K562 (cell line): Measurements from ENCODE around the gene TEX50. TPM values are rescaled to one million over a fixed set of nuclear protein-coding genes. Genes with fewer than 3 reads are reported as not detected.

Experiments used
- DEAF1 ChIP-seq: fragments of 450-650 bp; formaldehyde crosslinking; IDR thresholded peaks from 2 replicates; pipeline ENCODE4 v1.4.0; 2020; ENCODE audit warnings: mild to moderate bottlenecking, moderate library complexity
- KDM2B ChIP-seq: fragments of 250-450 bp; sonication (Bioruptor Pico); IDR thresholded peaks from 2 replicates; pipeline ENCODE4 v1.8.0; 2021; ENCODE audit warnings: mild to moderate bottlenecking, moderate library complexity
- KLF6 ChIP-seq: fragments of 250-450 bp; sonication (Bioruptor Pico); IDR thresholded peaks from 2 replicates; pipeline ENCODE4 v1.4.0; 2020; ENCODE audit warnings: mild to moderate bottlenecking, moderate library complexity, borderline replicate concordance
- L3MBTL2 ChIP-seq: fragments of 450-650 bp; IDR thresholded peaks from 2 replicates; pipeline ENCODE4 v1.6.1; 2016; ENCODE audit warnings: mild to moderate bottlenecking, moderate library complexity
- ZNF407 ChIP-seq: fragments of 450-650 bp; IDR thresholded peaks from 2 replicates; pipeline ENCODE4 v1.6.1; 2016; ENCODE audit warnings: low read depth
- ZNF551 ChIP-seq: fragments of 250-450 bp; sonication (Bioruptor Pico); IDR thresholded peaks from 2 replicates; pipeline ENCODE4 v1.5.0; 2021; ENCODE audit warnings: mild to moderate bottlenecking, moderate library complexity
- ZNF639 ChIP-seq, 2 experiments: fragments of 200-800 bp in 1 of 2; sonication (Bioruptor generic) in 1 of 2; sonication (generic) in 1 of 2; formaldehyde crosslinking in 1 of 2; IDR thresholded peaks in 1 of 2; conservative IDR thresholded peaks in 1 of 2; 2 replicates each; pipeline versions ENCODE4 v1.5.0 to v1.6.1; 2016 to 2020; ENCODE audit warnings: missing compliant biosample characterization in 1 of 2, missing genetic modification characterization in 1 of 2, missing genetic modification reagents in 1 of 2
- polyA plus RNA-seq, 8 experiments: library from polyadenylated mRNA; depleted of rRNA in 4 of 8; stranded (reverse) in 5 of 8; unstranded in 3 of 8; fragments of >200 nt; fragmentation: Nextera tagmentation in 2 of 8; fragmentation: Illumina TruSeq in 1 of 8; extraction: Ambion mirVana in 2 of 8; extraction: Trizol in 1 of 8; gene quantifications; 2 replicates each; pipeline versions ENCODE4 v1.2.1 to v1.2.3, GENCODE V29; 2011 to 2014; ENCODE audit warnings: inconsistent platforms in 1 of 8, missing spikeins in 1 of 8
- total RNA-seq, 7 experiments: library from RNA; depleted of rRNA in 6 of 7; stranded (reverse); fragments of >200 nt in 6 of 7; fragmentation: Illumina TruSeq in 2 of 7; extraction: Trizol in 2 of 7; gene quantifications; 2 replicates each; pipeline versions ENCODE4 v1.2.1 to v1.2.3, GENCODE V29; 2011 to 2021; ENCODE audit warnings: low replicate concordance in 1 of 7

The TEX50 gene
- total and polyA plus RNA-seq, 9 of the 15 experiments (the other 6 are each of a cell fraction or from before 2014, with no cell fraction given): not detected

- TF ChIP-seq ZNF407 (no peak), DEAF1 (CRISPR knock-in tag) (no peak), L3MBTL2 (peak; percentile 82), ZNF551 (CRISPR knock-in tag) (no peak), KDM2B (CRISPR knock-in tag) (no peak), ZNF639 (CRISPR knock-in tag; conservative IDR thresholded peaks at IDR 0.05 in 1 of 2, IDR thresholded peaks at IDR 0.05 in 1 of 2) (peak in 1 of 2 experiments; percentile 60; a peak in 1 of 4 replicates), KLF6 (CRISPR knock-in tag) (no peak)
Measured at GRCh38 chr1:173603056-173603591, 32.0 kb upstream of the TEX50 start, which contains the start of gene SLC9C2 (continued).
